A673 (cell line): ENCODE data around the gene SORBS2. TPM values are rescaled to one million over a fixed set of nuclear protein-coding genes. Genes with fewer than 3 reads are reported as not detected.

ENCODE experiments used
- BruUV-seq: library from RNA; stranded (reverse); fragments of 400-500 nt; replicated peaks from 2 replicates; lab custom pipeline; 2021; lab: Mats Ljungman, UMichigan
- CTCF ChIA-PET: fragments of 300-600 bp; sonication (Branson Sonifier 250); formaldehyde crosslinking; loops from one replicate; lab custom pipeline; 2022; ENCODE audit warnings: antibody characterized with exemption; lab: Charles Lee
- POLR2A ChIA-PET: fragments of 300-600 bp; sonication (Branson Sonifier 250); formaldehyde crosslinking; loops from one replicate; lab custom pipeline; 2022; ENCODE audit warnings: antibody characterized with exemption; ENCODE audit not compliant: low non-redundant PET; lab: Charles Lee
- DNase-seq: peaks from one replicate; pipeline ENCODE4 v3.0.0-alpha.2; 2015; ENCODE audit warnings: low spot score
- H3K27ac ChIP-seq: fragments of 200-600 bp; sonication (generic); 2 replicates; pipeline ENCODE4 v1.5.1; 2016; ENCODE audit warnings: mixed run types, low read depth, mild to moderate bottlenecking, mixed read lengths, antibody characterized with exemption, low read length; ENCODE audit not compliant: poor library complexity, severe bottlenecking
- H3K27me3 ChIP-seq: fragments of 200-600 bp; sonication (generic); replicated peaks from 2 replicates; pipeline ENCODE4 v1.6.1; 2017; ENCODE audit warnings: mixed run types, low read depth, mild to moderate bottlenecking, mixed read lengths, antibody characterized with exemption, low read length; ENCODE audit not compliant: insufficient read depth, poor library complexity
- H3K36me3 ChIP-seq: fragments of 200-600 bp; sonication (generic); 2 replicates; pipeline ENCODE4 v1.6.1; 2016; ENCODE audit warnings: mixed run types, mild to moderate bottlenecking, mixed read lengths, antibody characterized with exemption, low read length; ENCODE audit not compliant: insufficient read depth, poor library complexity, severe bottlenecking
- H3K4me1 ChIP-seq: fragments of 200-600 bp; sonication (generic); 2 replicates; pipeline ENCODE4 v1.6.1; 2017; ENCODE audit warnings: mixed run types, mild to moderate bottlenecking, mixed read lengths, antibody characterized with exemption, low read length; ENCODE audit not compliant: insufficient read depth, poor library complexity, severe bottlenecking
- H3K4me3 ChIP-seq: fragments of 200-600 bp; sonication (generic); 2 replicates; pipeline ENCODE4 v1.5.1; 2016; ENCODE audit warnings: low read depth, mixed run types, mild to moderate bottlenecking, mixed read lengths, low read length; ENCODE audit not compliant: poor library complexity, severe bottlenecking
- H3K9me3 ChIP-seq: fragments of 200-600 bp; sonication (generic); 2 replicates; pipeline ENCODE4 v1.6.1; 2016; ENCODE audit warnings: mixed run types, low read depth, mild to moderate bottlenecking, mixed read lengths, antibody characterized with exemption, low read length; ENCODE audit not compliant: poor library complexity, severe bottlenecking
- EZH2 ChIP-seq: fragments of 200-600 bp; sonication (generic); IDR thresholded peaks from 2 replicates; pipeline ENCODE4 v1.6.1; 2017; ENCODE audit warnings: borderline replicate concordance, low read depth, mild to moderate bottlenecking, mixed read lengths, antibody characterized with exemption, low read length; ENCODE audit not compliant: poor library complexity, severe bottlenecking
- intact Hi-C: fragments of 100-400 bp; cut with micrococcal nuclease; formaldehyde crosslinking; loops from one replicate; pipeline ENCODE4 v1.10.0; 2022; ENCODE audit not compliant: unreplicated experiment
- total RNA-seq: library from RNA; stranded (reverse); gene quantifications from 2 replicates; pipeline ENCODE4 v1.2.3, GENCODE V29; 2021
- TF ChIP-seq, protein P1 (sequence below): fragments of 300-800, 200-600 bp; sonication (generic); conservative IDR thresholded peaks from 2 replicates; pipeline ENCODE4 v1.5.1; 2017; ENCODE audit warnings: low read depth, mild to moderate bottlenecking, antibody characterized with exemption, low read length, moderate library complexity, mixed read lengths

SORBS2 gene
- total RNA-seq, 1 experiment from 2014 or later, result not detected

DNA sequence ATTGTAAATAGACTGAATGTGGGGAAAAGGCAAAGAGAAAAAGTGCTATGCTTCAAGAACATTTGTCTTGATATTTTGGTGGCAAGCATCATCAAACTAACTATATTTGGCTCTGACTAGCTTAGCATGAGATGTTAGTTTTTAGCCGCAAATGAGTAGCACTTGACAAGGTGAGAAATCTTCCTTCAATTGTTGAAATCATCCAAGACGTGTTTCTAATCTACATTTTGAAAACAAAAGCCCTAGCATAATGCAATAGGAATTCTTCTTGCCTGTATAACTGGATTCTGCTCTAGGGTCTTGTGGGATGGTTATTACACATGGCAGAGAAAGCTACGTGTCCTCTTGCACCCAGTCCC, 92.5 kb downstream of the SORBS2 start:
- Histone ChIP-seq H3K36me3 (no peaks in the 10 kb centered on the region), H3K4me3 (no peak overlapping the region), H3K27me3 (peaks cover 20% of the 10 kb centered on the region), H3K27ac (no peak overlapping the region), H3K4me1 (peaks cover 5% of the 10 kb centered on the region), H3K9me3 (no peaks in the 10 kb centered on the region)
- TF ChIP-seq EZH2, result no peak
- TF ChIP-seq, protein P1, sequence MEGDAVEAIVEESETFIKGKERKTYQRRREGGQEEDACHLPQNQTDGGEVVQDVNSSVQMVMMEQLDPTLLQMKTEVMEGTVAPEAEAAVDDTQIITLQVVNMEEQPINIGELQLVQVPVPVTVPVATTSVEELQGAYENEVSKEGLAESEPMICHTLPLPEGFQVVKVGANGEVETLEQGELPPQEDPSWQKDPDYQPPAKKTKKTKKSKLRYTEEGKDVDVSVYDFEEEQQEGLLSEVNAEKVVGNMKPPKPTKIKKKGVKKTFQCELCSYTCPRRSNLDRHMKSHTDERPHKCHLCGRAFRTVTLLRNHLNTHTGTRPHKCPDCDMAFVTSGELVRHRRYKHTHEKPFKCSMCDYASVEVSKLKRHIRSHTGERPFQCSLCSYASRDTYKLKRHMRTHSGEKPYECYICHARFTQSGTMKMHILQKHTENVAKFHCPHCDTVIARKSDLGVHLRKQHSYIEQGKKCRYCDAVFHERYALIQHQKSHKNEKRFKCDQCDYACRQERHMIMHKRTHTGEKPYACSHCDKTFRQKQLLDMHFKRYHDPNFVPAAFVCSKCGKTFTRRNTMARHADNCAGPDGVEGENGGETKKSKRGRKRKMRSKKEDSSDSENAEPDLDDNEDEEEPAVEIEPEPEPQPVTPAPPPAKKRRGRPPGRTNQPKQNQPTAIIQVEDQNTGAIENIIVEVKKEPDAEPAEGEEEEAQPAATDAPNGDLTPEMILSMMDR, result no peak
- ChIA-PET POLR2A (no interaction called here), CTCF (no interaction called here)
- intact Hi-C loops, result no loop called here
- BruUV-seq, result no TSS peak
- DNase-seq, result no peak

DNA sequence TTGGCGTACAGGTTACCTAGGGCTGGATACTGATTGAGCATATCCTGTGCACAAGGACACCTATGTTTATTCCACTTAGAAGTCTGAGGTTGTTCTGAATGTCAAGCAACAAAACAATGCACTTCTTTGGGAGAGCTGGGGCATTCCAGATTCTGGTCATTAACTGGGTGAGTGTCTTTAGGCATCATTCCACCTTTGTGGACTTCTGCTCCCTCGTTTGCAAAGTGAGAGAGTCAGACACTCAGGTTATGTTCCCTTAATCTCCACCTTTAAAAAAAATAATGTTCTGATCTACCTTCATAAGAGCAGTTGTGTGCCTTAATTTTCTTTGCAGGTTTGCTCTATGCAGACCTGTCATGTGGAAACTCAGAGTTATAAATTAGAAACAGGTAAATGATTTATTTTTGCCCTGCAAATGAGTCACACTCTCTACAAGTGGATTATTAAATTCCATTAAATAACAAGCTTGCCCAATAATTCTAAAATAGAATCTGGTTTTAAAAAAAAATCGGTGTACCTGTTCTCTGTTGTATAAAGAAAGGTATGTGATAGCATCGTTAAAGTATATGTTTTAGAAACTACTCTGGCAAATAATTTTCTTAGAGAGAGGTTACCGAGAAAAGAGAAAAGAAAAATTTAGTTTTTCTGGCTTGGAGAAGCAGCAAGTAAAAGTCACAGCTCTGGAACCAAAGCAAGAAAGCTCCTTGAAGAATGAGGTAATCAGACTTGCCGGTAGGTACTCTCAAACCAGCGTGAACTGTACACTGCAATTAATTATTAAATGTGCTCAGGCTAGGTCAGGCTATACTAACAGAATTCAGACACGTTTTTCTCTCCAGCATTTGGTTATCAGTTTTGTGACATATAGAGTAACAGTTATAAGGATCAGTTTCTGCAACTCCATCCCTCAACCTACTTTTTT, 93.2 kb downstream of the SORBS2 start:
- CTCF ChIA-PET, result no interaction called here
- TF ChIP-seq EZH2, result no peak
- TF ChIP-seq, protein P1, result no peak
- no peaks in the 10 kb centered on the region for H3K9me3 ChIP-seq
- H3K27me3 ChIP-seq, result peaks cover 14% of the 10 kb centered on the region
- H3K27ac ChIP-seq, result no peak overlapping the region
- H3K36me3 ChIP-seq, result no peaks in the 10 kb centered on the region
- H3K4me1 ChIP-seq, result peaks cover 5% of the 10 kb centered on the region
- POLR2A ChIA-PET, result no interaction called here
- H3K4me3 ChIP-seq, result no peak overlapping the region
- intact Hi-C loops, result no loop called here
- no peak for DNase-seq
- BruUV-seq, result no TSS peak

DNA sequence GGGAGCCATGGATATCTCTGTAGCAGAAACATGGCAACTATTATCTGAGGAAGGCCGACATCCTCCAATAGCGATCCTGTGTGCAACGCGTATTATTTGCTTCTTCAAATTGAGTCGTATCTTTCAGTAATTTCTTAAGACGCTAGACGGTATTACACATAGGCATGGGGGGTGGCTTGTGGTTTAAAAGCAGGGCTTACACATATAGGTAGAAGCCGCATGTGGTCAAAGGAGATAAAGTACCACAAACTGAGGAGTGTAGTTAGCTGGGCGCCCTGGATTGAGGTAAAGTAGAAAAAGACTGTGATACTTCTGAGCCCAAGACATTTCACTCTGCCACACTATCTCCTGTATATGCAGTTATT, 94.6 kb downstream of the SORBS2 start:
- Histone ChIP-seq H3K36me3 (no peaks in the 10 kb centered on the region), H3K27me3 (peaks cover 8% of the 10 kb centered on the region), H3K4me3 (no peak overlapping the region), H3K4me1 (peaks cover 5% of the 10 kb centered on the region), H3K9me3 (no peaks in the 10 kb centered on the region), H3K27ac (no peak overlapping the region)
- no TSS peak for BruUV-seq
- intact Hi-C loops, result no loop called here
- TF ChIP-seq, protein P1, result no peak
- TF ChIP-seq EZH2, result no peak
- ChIA-PET POLR2A (no interaction called here), CTCF (no interaction called here)
- DNase-seq, result no peak
